Loucy (cell line): ENCODE data around the gene COG4.

Source experiments
- EZH2phosphoT487 ChIP-seq: fragments of 200-600 bp; IDR thresholded peaks from 2 replicates; pipeline ENCODE4 v1.6.1; 2018; ENCODE audit warnings: antibody characterized with exemption, mild to moderate bottlenecking, moderate library complexity, borderline replicate concordance
- TF ChIP-seq, protein P1 (sequence below): fragments of 200-600 bp; sonication (generic); conservative IDR thresholded peaks from 2 replicates; pipeline ENCODE4 v1.5.1; 2014; ENCODE audit warnings: mild to moderate bottlenecking, antibody characterized with exemption, low read length

DNA sequence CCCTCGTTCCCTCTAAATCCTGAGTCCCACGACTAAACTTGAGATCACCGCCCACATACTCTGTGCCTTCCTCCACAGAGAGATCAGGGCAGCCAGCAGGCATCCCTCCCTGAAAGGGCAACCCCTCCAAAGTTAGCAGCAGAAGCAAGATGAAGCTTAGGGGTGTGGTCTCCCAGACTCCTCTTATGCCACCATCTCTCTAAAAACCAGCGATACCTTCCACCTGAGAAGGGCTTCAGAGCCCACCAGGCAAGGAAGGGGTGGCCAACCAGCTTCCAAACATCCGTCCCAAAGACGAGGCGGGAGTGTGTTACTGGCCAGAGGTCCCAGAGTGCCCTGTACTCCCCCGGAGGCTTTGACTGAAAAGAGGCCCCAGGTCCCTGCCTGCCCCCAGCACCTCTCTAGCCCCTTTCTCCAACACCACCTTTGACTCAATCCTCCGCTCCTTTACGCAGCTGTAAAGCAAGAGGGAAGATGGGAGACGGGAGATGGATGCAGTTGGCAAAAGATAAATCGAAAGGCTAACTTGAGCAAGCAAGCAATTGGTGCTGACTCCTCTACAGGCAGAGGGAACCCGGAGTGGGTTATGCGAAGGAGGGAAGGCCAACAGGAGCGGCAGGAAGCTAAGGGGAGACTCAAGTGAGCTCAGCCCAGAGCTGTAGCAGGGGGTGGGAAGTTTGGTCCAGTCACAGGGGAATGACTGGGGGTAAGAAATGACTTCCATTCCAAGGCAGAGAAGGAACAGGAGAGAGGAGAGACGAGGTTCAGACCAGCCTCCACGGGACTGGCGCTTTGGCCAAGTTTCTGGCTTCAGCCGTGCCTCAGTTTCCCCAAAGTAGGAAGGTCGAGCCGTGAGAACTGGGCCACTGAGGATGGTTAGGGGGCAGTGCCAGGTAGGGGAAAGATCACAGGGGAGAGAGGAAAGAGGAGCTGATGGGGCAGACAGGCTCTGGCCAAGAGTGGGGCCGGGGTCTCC lies 85.5 kb downstream of the COG4 start:
- TF ChIP-seq, protein P1, sequence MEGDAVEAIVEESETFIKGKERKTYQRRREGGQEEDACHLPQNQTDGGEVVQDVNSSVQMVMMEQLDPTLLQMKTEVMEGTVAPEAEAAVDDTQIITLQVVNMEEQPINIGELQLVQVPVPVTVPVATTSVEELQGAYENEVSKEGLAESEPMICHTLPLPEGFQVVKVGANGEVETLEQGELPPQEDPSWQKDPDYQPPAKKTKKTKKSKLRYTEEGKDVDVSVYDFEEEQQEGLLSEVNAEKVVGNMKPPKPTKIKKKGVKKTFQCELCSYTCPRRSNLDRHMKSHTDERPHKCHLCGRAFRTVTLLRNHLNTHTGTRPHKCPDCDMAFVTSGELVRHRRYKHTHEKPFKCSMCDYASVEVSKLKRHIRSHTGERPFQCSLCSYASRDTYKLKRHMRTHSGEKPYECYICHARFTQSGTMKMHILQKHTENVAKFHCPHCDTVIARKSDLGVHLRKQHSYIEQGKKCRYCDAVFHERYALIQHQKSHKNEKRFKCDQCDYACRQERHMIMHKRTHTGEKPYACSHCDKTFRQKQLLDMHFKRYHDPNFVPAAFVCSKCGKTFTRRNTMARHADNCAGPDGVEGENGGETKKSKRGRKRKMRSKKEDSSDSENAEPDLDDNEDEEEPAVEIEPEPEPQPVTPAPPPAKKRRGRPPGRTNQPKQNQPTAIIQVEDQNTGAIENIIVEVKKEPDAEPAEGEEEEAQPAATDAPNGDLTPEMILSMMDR, result no peak
- TF ChIP-seq EZH2phosphoT487, result no peak
